ENCODE data around the gene SDR42E2.
A peak's percentile ranks its signal among the peaks of the same experiment; 100 is the strongest.
"Not testable (repeated sequence)": the region's sequence is repeated elsewhere in the genome, so short reads cannot be mapped to it uniquely, and the experiment has no call there.

SDR42E2 gene

DNA sequence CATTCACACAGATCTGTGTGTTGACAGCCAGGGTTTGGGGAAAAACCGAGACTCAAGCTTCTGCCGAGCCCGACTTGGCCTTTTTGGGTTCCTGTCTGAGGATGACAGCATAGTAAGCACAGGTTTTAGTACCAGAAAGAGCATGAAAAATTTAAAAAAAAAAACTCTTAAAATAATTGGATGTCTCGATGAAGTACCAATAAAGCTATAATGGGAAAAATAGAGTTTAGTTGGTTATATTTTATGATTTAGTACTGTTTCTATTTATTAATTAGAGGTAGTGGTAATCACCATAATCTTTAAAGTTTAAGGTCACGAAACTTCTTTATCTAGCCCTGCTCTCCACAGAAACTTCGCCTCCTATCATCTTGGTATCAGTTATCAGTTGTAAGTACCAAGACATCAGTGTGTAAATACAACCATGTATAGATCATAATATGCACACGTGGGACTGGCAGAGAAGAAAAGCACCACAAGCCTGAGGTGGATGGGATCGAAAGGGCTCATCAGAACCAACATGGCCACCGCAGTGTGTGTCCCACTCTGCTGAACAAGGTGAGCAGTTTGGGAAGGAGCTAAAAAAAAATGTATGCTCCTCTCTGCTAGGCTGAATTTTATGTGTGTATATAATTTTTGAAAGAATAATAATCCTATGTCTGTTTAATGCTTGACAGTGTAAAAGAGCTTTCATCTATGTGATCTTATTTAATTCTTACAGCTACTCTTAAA, 29.4 kb downstream of the SDR42E2 start:
- no peak for DNase-seq (ENCODE audit: low read depth)

DNA sequence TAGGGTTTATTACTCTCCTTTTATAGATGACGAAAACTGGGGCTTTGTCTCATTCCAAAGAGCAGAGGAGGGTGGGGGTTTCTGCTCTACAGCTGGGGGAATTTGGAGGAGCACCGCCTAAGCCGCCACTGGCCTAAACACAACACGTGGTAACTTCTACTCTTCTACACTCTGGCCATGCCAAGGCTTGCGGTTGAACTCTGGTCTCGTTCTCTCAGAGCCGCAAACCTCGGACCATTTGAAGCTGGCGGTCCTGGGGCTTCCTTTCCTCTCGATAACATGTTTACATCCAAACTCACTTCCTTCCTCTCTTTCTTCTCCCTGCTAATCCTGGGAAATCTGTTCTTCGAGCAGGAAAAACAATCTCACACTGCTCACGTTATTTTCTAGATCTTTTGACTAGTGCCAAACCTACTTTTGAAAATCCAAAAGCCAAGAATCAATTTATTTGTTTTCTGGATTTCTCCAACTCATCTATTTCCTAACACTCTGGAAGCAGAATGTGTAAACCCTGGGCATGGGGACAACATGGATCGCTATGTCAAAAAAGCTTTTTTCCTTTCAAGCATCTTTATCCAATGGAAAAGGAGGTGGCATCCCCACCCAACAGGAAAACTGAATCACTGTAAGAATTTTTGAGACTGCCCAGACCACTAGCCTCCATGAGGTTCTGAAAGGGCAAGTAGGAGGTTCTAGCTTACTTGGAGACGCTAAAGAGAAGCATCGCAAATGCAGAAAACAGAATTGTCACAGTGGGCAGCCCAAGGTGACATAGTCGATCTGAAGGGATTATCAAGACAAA, 30.2 kb downstream of the SDR42E2 start:
- peak; percentile 61 for DNase-seq (ENCODE audit: low read depth)

DNA sequence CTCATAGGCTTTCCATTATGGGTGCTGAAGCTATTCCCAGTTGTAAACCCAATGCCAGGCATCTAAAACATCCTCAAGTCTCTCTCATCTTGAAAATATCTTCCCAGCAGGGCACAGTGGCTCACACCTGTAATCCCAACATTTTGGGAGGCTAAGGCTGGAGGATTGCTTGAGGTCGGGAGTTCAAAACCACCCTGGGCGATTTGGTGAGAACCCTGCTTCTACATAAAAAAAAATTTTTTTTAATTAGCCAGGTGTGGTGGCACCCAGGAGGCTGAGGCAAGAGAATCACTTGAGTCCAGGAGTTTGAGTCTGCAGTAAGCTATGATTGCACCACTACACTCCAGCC, 30.7 kb downstream of the SDR42E2 start:
- no peak for DNase-seq (ENCODE audit: low read depth)

DNA sequence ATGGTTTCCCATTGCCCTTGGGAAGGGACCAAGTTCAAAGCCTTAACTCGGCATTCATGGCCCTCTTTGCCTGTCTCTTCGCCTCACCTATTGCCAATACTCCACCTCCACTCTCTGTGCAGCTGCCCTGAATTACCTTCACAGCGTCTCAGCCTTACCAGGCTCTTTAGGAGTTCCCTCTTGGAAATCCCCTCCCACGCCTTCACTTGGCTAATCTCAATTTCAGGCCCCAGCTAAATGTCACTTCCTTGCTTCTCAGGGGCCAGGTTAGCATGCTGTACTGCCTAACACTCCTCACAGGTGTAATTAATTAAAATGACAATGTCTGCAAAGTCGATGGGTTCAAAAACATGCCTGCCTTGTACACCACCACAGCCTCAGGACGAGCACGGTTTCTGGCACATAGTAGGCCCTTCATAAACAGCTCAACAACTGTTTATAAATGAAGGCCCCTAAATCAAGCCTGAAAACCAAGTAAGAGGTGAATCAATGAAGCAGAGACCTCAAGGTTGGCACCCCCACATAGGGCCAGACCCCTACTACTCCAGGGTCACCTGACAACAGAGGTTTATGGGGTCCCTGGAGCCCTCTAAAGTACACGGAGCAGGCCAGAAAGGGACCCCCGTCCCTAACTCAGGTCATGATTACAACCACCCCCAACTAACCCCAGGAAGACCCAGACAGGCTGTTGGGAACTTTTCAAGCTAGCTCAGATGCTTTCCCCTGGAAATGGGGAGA, 32.6 kb downstream of the SDR42E2 start:
- no peak for DNase-seq (ENCODE audit: low read depth)

DNA sequence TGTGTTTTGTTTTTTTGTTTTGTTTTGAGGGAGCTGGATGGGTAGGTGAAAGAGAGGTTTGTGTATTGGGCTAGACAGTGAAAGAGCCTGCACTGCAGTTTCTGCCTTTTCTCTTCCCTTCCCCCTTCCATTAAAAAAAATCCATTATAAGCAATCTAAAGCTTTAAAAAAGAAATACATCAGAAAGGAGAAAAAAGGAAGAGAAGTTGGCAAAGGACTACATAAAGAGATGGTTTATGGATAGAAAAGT, 33.1 kb downstream of the SDR42E2 start:
- no peak for DNase-seq (ENCODE audit: low read depth)

DNA sequence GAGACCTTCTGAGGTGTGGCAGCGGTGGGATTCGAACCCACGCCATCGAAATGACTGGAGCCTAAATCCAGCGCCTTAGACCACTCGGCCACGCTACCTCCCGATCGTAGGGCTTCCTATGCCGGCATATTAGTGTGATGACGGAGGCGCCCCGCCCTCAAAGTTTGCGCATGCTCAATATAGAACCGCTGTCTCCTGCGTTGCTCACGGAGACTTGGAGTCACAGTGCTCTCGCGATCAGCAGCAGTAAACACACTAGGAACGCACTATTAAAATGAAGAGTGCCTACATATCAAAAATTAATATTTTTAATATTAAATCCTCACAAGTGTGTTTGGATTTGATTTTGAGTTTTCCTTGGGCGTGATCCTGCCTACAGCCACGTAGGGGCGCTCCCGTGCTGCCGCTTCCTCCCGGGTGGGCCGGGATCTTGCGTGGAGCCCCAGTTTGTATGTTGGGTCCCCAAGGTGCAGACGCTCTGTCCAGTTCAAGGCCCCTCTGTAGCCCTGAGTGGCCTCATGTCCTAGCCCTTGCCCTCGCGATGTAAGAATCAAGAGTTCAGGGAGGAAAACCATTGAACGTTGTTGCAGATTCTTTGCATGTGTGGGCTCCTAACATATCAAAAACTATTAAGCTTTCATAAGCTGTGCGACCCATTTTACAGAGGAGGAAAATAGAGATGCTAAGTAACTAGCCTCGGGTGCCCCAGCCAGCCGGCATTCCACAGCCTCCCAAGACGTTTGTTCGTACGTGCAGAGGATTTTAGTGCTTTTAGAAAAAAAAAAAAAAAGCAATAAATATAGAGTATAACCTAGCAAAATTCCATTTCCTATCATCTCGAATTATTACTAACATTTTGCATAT, 33.6 kb downstream of the SDR42E2 start:
- DNase-seq (ENCODE audit: low read depth): peak; percentile 82

DNA sequence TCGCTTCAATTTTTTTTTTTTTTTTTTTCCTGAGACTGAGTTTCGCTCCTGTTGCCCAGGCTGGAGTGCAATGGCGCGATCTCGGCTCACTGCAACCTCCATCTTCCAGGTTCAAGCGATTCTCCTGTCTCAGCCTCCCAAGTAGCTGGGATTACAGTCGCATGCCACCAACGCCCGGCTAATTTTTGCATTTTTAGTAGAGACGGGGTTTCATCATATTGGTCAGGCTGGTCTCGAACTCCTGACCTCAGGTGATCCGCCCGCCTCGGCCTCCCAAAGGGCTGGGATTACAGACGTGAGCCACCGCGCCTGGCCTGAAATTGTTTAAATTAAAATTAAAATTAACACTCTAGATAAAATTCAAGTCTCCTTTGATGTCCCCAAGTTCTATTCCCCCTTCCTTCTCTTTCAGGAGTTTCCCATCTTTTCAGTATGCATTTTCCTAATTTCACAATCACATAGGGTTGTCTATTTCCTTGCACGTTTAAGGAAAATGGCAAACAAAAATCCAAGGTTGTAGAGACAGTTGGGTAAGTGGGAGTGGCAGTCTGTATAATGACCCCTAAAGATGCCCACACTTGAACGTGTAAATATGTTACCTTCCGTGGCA, 34.4 kb downstream of the SDR42E2 start:
- not testable (repeated sequence) for DNase-seq (ENCODE audit: low read depth)

DNA sequence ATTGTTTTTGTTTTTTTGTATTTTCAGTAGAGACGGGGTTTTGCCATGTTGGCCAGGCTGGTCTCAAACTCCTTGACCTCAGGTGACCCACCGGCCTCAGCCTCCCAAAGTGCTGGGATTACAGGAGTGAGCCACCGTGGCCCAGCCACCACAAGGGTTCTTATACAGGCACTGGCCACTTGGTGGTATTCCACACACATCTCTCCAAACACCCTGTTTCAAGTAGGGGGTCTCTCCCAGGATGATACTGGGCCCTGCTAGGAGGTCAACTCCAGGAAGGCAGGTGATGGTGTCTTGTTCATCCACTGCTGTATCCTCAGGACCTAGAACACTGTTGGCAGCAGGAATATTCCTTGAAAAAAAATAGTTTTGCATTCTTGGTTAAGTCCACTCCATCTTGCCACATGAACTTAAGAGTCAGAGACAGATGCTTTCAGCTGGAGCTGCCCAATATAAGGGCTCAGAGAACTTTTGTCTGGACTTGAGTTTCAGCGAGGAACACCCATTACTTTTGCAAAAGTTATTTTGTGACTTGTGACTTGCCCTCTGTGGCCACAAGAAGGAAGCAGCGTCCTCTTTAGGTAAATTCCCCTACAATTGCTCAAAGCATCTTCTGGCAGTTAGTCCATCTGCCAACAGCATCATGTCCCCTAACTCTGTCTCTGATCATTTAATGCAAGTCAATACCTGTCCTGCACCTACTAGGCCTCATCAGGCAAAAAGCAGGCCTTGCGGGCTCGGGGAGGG, 36.4 kb downstream of the SDR42E2 start:
- no peak for DNase-seq (ENCODE audit: low read depth)

DNA sequence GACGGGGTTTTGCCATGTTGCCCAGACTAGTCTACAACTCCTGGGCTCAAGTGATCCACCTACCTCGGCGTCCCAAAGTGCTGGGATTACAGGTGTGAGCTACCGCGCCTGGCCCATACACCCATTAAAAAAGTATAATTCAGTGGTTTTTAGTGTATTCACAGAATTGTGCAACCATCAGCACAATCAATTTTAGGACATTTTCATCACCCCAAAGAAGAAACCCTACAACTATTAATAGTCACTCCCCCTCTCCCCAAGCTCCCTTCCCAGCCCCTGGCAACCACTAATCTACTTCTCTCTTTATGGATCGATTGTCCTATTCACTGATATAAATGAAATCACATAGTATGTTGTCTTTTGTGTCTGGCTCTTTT, 39.9 kb downstream of the SDR42E2 start:
- no peak for DNase-seq (ENCODE audit: low read depth)

DNA sequence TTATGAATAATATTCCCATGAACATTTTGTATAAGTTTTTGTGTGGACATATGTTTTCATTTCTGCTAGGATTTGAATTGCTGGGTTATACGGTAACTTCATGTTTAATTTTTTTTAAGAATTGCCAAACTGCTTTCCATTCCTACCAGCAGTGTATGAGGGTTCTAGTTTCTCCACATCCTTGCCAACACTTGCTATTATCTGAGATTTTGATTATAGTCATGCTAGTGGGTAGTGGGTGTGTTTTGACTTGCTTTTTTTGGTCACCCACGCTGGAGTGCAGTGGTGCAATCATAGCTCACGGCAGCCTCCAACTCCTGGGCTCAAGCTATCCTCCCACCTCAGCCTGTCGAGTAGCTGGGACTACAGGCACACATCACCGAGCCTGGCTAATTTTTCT, 40.8 kb downstream of the SDR42E2 start:
- no peak for DNase-seq (ENCODE audit: low read depth)

DNA sequence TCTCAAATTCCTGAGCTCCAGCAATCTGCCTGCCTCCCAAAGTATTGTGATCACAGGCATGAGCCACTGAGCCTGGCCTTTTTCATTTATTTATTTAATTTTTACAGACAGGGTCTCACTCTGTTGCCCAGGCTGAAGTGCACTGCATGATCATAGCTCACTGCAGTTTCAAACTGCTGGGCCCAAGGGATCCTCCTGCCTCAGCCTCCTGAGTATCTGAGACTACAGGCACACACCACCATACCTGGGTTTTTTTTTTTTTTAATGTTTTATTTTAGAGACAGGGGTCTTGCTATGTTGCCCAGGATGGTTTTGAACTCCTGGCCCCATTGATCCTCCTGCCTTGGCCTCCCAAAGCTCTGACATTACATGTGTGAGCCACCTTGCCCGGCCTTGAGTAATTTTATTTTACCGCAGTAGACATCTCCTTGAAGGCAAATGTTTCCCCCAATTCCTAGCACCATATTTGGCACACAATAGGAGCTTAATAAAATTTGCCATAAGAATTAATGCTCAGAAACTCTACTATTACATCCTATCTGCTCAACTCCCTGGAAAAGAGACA, 41.9 kb downstream of the SDR42E2 start:
- no peak for DNase-seq (ENCODE audit: low read depth)

DNA sequence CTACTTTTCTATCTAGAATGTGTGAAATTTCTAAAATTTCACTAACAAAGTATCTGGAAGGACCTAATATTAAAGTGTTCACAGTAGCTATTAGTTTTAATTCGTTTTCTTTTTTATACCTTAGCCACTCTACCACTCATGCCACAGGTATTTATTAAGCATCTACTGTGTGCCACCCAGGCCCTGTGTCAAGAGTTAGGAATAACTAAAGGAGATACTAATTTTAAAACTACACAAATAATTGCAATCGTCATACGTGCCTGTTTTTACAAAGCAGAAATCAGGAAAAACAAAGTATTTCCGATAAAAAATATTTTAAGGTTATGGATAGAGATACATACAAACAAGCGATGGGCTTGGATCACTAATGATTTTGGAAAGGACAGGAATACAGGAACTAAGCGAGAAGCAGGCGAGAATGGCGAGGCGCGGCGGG, 43.3 kb downstream of the SDR42E2 start:
- DNase-seq (ENCODE audit: low read depth): no peak

DNA sequence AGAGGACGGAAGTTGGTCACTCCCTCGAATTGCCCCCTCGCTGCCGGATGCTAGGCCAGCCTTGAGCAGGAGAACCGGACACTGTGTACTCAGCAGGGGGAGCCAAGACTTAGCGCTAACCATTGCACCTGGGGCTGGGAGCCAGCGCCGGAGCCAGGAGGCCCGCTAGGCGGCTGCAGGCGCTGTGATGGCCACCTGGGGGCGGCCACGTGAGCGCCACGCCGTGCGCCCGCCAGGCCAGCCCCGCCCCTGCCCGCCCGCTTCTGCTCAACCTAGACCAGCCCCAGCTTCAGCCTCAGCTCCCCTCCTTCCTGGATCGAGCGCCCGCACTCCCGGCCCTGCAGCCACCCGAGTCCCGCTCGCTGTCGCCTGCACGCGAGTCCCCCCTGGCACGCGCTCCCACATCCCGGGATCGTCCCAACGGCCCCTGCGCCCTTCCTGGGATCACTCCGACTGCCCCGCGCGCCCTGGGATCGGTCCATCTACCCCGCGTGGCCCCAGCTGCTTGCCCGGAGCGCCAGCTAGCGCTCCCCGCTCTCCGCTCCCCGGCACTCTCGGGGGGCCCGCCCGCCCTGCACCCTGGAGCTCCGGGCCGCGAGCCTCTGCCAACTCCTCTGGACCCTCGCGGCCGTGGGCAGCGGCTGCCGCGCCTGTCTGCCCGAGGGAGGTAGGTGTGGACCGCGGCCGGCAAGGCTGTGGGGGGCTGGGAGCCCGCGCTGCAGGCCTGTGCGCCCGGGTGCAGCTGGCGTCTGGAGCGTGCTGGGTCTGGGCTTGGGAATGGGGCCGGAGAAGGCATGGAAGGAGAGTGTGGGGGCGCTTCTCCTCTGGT, 43.9 kb downstream of the SDR42E2 start, which contains the start of gene EEF2K:
Gene EEF2K (plus strand): TSS at position 266 of the 829 bp plus-strand sequence. CDS start 19,452 bp downstream, outside the sequence.
- DNase-seq (ENCODE audit: low read depth): peak; percentile 69

DNA sequence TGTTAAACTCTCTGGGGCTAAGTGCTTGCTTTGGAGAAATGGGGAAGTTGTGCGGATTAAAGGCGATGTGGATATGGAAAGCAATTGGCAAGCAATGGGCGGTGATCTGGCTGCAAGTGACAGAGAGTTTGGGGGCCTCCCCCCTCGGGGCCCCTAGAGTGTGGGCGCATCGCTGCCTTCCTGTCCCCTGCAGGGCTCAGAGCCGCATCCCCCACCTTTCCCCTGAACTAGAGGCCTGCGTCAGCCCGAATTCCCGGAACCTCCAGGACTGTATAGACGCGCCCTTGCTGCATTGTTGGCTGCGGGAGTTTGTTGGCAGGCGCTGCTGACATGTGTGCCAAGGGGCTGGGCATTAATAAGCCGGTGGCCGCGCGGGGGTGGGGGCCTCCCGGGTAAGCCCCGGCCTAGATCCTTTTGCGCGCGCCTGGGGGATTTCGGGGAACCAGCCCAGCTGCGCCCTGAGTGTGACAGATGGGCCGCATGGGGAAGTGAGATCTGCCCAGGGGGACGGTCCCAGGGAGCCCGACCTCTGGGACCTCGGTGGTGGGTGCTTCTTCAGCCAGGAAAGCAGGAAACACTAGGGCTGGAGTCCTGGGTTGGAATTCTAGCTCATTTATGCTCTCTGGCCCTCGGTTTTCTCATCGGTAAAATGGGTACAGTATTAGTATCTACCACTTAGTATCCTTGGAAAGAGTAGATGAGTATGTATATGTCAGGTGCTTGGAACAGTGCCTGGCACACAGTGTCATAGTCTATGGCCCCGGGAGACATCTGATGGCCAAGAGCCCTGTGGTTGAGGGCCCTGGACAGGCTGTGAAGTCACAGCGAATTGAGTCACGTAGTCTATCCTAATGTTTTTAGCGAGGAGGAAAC, 44.8 kb downstream of the SDR42E2 start:
- peak; percentile 20 for DNase-seq (ENCODE audit: low read depth)

DNA sequence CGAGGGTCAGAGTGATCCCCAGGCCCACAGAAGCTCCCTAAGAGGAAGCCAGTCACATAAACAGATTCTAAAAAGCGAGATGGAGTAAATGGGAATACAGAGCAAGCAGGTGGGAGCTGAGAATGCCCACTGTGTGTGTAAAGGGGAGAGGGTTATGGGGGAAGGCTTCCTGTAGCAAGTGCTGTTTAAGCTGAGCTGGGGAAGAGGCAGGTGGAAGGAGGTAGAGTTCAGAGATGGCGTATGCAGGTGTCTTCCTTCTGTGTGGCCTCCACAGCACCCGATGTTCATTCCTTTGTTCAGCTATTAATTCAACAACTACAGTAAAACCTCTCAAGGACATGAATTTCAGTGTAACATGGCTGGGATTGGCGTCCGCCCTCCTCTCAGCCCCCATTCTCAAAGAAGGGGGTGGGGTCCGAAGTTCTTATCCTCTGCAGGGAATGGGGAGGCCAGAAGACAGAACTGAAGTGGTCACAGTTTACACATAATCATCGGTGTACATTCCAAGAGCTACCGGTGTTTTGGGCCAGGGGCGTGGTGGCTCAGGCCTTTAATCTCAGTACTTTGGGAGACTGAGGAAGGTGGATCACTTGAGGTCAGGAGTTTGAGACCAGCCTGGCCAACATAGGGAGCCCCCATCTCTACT, 45.5 kb downstream of the SDR42E2 start:
- DNase-seq (ENCODE audit: low read depth): no peak

DNA sequence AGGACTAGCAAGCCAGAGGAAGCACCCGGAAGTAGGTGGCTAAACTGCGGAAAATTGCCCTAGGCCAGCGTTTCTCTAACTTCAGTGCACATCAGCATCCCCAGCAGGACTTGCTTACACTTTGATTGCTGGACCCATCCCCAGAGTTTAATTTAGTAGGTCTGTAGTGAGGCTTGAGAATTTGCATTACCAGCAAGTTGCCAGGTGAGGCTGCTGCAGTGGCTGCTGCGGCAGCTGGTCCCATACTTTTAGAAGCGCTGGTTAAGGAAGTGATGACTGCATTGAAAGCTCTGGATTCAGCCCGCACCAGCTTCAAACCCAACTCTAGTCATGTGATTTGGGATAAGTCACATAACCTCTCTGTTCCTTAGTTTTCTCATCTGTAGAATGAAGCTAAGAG, 48.0 kb downstream of the SDR42E2 start:
- DNase-seq (ENCODE audit: low read depth): no peak

DNA sequence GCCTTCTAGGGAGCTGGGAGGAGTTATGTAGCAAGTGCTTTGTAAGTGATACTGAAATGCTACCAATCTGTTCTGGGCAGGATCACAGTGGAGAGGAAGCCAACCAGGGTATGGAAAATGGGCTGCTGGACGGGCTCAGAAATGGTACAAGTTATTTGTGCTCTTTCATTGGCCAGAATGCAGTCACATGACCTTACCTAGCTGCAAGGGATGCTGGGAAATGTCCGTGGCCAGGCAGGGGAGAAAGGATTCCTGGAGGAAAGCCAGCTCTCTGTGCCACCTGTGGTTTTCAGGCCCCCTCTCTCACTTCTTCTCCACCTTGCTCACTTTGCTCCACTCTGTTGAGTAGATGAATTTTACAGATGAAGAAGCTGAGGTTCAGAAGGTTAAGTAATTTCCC, 48.5 kb downstream of the SDR42E2 start:
- DNase-seq (ENCODE audit: low read depth): no peak

DNA sequence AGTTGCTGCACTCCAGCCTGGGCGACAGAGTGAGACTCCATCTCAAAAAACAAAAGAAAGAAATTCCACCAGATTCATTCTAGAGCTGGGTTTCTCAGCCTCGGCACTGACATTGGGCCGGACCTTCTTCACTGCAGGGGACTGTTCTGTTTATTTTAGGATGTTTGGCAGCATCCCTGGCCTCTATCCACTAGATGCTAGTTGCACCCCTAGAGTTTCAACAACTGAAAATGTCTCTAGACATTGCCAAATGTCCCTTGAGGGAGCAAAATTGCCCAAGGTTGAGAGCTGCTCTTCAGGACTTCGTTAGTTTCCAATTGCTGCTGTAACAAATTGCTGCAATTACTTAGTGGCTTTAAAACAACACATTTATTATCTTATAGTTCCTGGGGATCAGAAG, 50.9 kb downstream of the SDR42E2 start:
- DNase-seq (ENCODE audit: low read depth): no peak

Measured in activated T-helper 1 cell treated with Interleukin-2 at 50 U/mL for 16 hours (primary cell).